Epithelial cell of esophagus (primary cell): ENCODE data around the gene PSMB5.
"Not testable (repeated sequence)": the region's sequence is repeated elsewhere in the genome, so short reads cannot be mapped to it uniquely, and the experiment has no call there.

ENCODE experiments used
- DNase-seq: peaks from one replicate; pipeline ENCODE4 v3.0.0; 2010; ENCODE audit warnings: low read depth
- H3K4me3 ChIP-seq: 2 replicates; pipeline ENCODE4 v1.5.1; 2011; ENCODE audit warnings: mild to moderate bottlenecking, low read length, control low read depth
- TF ChIP-seq, protein P1 (sequence below): IDR thresholded peaks from 2 replicates; pipeline ENCODE4 v1.5.1; 2011; ENCODE audit warnings: low read depth, mild to moderate bottlenecking, low read length, control low read depth, inconsistent platforms; ENCODE audit not compliant: insufficient read depth; ENCODE audit errors: missing control alignments

PSMB5 gene

DNA sequence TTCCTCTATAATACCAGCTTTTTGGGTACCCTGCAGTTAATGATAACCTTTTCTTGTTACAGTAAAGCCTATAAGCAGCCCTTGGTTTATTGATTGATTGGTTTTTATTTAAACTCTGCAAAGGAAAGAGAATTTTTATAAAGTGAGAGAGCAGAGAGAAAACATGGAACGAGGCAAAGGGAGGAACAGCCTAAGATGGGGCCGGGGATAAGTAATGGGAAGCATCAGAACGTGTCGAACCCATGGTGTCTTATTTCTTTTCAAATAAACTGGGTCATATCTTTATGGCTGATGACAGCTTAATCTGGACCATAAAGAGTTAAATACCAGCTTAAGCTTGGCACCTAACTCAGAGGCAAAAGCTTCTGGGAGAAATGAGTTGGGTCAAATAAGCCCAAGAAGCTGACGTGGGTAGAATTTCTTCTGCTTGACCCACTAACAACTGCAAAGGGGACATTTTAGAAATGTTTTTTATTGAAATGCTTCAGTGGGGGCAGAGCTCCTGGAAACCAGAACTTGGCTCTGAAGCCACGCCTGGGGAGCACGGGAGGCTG lies 12.7 kb downstream of the PSMB5 start:
- no peak for DNase-seq
- TF ChIP-seq, protein P1, sequence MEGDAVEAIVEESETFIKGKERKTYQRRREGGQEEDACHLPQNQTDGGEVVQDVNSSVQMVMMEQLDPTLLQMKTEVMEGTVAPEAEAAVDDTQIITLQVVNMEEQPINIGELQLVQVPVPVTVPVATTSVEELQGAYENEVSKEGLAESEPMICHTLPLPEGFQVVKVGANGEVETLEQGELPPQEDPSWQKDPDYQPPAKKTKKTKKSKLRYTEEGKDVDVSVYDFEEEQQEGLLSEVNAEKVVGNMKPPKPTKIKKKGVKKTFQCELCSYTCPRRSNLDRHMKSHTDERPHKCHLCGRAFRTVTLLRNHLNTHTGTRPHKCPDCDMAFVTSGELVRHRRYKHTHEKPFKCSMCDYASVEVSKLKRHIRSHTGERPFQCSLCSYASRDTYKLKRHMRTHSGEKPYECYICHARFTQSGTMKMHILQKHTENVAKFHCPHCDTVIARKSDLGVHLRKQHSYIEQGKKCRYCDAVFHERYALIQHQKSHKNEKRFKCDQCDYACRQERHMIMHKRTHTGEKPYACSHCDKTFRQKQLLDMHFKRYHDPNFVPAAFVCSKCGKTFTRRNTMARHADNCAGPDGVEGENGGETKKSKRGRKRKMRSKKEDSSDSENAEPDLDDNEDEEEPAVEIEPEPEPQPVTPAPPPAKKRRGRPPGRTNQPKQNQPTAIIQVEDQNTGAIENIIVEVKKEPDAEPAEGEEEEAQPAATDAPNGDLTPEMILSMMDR: no peak
- no peak overlapping the region for H3K4me3 ChIP-seq

DNA sequence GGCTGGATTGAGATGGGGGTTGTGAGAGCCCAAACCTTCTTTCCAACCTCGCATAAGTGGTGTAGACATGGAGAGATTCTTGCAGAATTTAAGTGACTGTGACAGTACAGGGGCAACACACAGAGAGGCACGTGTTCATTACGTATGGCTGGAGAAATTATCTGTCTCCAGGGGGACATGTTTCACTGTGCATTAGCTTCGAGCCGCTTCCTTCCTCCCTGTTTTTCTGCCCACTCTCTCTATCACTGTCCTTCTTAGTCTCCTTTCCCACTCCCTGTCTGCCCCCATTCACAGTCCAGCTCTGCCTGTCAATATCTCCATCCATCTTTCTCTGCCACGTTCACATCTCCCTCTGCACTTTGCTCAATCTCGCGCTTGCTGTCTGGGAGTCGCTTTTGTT lies 13.3 kb downstream of the PSMB5 start:
- H3K4me3 ChIP-seq: no peak overlapping the region
- TF ChIP-seq, protein P1: no peak
- DNase-seq: no peak

DNA sequence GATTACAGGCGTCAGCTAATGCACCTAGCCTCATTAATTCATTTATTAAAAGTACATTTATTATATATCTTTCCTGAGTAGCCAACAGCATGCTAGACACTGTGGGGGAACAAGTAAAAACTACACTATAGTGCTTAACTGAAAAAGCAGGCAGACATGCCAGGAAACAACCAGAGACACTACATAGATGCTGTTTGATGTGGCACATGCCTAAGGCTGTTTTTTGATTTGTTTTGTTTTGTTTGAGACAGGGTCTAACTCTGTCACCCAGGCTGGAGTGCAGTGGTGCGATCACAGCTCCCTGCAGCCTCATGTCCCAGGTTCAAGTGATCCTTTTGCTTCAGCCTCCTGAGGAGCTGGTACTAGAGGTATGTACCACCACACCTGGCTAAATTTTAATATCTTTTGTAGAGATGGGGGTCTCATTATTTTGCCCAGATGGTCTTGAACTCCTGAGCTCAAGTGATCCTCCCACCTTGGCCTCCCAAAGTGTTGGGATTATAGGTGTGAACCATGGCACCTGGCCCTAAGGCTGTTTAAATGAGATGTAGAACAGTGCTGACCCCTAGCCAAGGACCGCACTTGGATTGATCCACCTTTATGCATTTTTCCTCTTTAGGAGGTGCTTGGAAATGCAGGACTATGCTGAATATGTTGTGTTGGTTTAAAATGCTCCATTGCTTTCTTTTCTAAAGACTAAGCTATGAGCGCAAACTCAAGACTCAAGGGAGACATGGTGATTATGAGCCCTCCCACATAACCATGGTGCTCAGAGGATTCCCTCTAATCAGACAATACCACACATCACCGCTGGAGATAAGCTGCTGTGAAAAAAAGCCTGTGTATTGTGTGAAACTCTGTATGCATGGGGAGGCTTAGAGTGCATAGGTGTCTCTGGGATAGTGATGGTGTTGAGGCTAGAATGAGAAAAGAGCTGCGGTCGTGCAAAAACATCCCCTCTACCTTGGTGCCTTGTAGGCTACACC lies 14.3 kb downstream of the PSMB5 start:
- no peak for DNase-seq
- TF ChIP-seq, protein P1: no peak

DNA sequence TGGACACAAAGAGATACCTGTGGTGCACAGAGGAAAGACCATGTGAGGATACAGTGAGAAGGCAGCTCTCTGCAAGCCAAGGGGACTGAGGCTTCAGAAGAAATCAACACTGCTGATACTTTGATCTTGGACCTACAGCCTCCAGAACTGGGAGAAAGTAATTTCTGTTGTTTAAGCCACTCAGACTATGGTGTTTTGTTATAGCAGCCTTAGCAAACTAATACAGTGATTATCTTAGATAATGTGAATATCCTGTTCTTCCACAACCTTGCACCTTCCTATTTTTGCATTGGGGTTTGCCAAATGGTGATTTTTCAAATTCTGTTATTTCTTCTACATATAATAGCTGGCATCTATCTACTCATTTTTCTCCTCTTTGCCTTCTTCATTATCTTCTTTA lies 16.6 kb downstream of the PSMB5 start:
- no peak overlapping the region for H3K4me3 ChIP-seq
- TF ChIP-seq, protein P1: no peak
- no peak for DNase-seq

More for the DNA sequence above, 14.3 kb downstream of the PSMB5 start:
- no peak overlapping the region for H3K4me3 ChIP-seq

DNA sequence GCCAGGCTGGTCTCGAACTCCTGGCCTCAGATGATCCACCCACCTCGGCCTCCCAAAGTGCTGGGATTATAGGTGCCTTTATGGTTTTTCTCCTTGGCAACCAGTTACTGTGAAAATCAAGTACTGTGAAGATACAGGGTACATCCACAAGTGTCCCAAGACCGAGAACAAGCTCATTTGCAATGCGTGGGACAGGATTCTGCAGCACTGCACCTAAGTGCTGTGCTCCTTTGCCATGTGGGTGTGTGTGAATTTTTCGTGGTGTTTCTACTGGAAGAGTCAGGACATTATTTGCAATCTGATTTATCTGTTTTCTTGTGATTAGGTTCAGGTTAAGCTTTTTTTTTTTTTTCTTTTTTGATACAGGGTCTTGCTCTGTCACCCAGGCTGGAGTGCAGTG lies 17.6 kb downstream of the PSMB5 start:
- no peak for DNase-seq
- H3K4me3 ChIP-seq: no peak overlapping the region
- TF ChIP-seq, protein P1: no peak

DNA sequence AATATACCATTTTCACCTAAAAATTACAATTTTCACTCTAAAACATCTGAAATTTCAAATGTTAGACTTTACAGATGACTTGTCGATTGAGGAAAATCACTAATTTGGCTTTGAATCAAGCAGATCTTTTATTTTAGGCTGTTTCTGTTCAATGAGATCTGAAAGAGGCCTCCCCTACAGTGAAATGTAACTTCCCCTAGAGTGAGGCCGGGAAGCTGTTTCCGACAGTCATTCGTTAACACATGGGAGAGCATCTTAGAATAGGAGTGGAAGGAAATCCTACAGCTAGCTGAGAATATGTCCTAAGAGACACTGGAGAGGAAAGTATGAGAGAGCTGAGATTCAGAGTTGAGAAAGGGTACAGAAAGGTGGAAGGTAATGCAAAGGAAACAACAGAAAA lies 19.1 kb downstream of the PSMB5 start:
- TF ChIP-seq, protein P1: no peak
- H3K4me3 ChIP-seq: no peak overlapping the region
- DNase-seq: no peak

DNA sequence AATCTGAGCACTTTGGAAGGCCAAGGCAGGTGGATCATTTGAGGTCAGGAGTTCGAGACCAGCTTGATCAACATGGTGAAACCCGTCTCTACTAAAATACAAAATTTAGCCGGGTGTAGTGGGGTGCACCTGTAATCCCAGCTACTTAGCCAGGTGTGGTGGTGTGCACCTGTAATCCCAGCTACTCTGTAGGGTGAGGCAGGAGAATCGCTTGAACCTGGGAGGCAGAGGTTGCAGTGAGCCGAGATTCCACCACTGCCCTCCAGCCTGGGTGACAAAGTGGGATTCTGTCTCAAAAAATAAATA lies 21.0 kb downstream of the PSMB5 start:
- H3K4me3 ChIP-seq, DNase-seq: not testable (repeated sequence)
